AG08395 (cell line): ENCODE results near the gene PARP15.
A peak's percentile ranks its signal among the peaks of the same experiment; 100 is the strongest.

Experiments used
- DNase-seq: peaks from one replicate; pipeline ENCODE4 v3.0.0; 2012; ENCODE audit warnings: mixed read lengths, low spot score

PARP15 gene

GRCh38 chr3:122572940-122573412 is 4.5 kb upstream of the PARP15 start:
- no peak for DNase-seq

GRCh38 chr3:122576174-122576940 is 1.1 kb upstream of the PARP15 start:
- DNase-seq = peak; percentile 31

- no peak for DNase-seq
Observed at GRCh38 chr3:122578069-122578740, 755 bp downstream of the PARP15 start.

- DNase-seq = no peak
Observed at GRCh38 chr3:122580470-122580869, 3.0 kb downstream of the PARP15 start.

GRCh38 chr3:122581622-122582021 is 4.2 kb downstream of the PARP15 start:
- DNase-seq = no peak

- DNase-seq = no peak
Observed at GRCh38 chr3:122582390-122582789, 4.9 kb downstream of the PARP15 start.

- DNase-seq = no peak
Observed at GRCh38 chr3:122586098-122586497, 8.6 kb downstream of the PARP15 start.

- no peak for DNase-seq
Observed at GRCh38 chr3:122586773-122587485, 9.5 kb downstream of the PARP15 start.

- DNase-seq = no peak
Observed at GRCh38 chr3:122587572-122587971, 10.1 kb downstream of the PARP15 start.

GRCh38 chr3:122589297-122589696 is 11.8 kb downstream of the PARP15 start:
- DNase-seq = no peak

- DNase-seq = no peak
Observed at GRCh38 chr3:122590610-122591009, 13.2 kb downstream of the PARP15 start.

- no peak for DNase-seq
Observed at GRCh38 chr3:122594025-122594424, 16.6 kb downstream of the PARP15 start.

- DNase-seq = no peak
Observed at GRCh38 chr3:122598151-122598550, 20.7 kb downstream of the PARP15 start.

GRCh38 chr3:122598556-122598955 is 21.1 kb downstream of the PARP15 start:
- DNase-seq = no peak

- no peak for DNase-seq
Observed at GRCh38 chr3:122602011-122602710, 24.7 kb downstream of the PARP15 start.

GRCh38 chr3:122603056-122603455 is 25.6 kb downstream of the PARP15 start:
- no peak for DNase-seq

GRCh38 chr3:122606330-122606729 is 28.9 kb downstream of the PARP15 start:
- DNase-seq = no peak

GRCh38 chr3:122608916-122609315 is 31.5 kb downstream of the PARP15 start:
- DNase-seq = no peak

- peak; percentile 90 for DNase-seq
Observed at GRCh38 chr3:122609798-122610559, 32.5 kb downstream of the PARP15 start.

GRCh38 chr3:122612696-122613095 is 35.2 kb downstream of the PARP15 start:
- no peak for DNase-seq

- no peak for DNase-seq
Observed at GRCh38 chr3:122615303-122615702, 37.9 kb downstream of the PARP15 start.
